ENCODE results near the gene COL11A2. TPM values are rescaled to one million over a fixed set of nuclear protein-coding genes. Genes with fewer than 3 reads are reported as not detected.

The COL11A2 gene
- total and polyA plus RNA-seq, 2 of the 13 experiments (the other 11 are each of a cell fraction or from before 2014, with no cell fraction given), result 0.55 TPM

- no peak for TF ChIP-seq ZNF609 (CRISPR knock-in tag; IDR thresholded peaks at IDR 0.05; ENCODE audit: borderline replicate concordance)
- TF ChIP-seq SNAPC2 (CRISPR knock-in tag; IDR thresholded peaks at IDR 0.05), result no peak
- no peak for TF ChIP-seq PAF1 (CRISPR knock-in tag; IDR thresholded peaks at IDR 0.05)
- TF ChIP-seq FIP1L1 (IDR thresholded peaks at IDR 0.05; ENCODE audit: borderline replicate concordance, insufficient read depth, low read depth, low read length), result no peak
- no peak for TF ChIP-seq CREM (IDR thresholded peaks at IDR 0.05)
- no peak for TF ChIP-seq CREM (CRISPR knock-in tag; IDR thresholded peaks at IDR 0.05)
- TF ChIP-seq HMGXB4 (CRISPR knock-in tag; IDR thresholded peaks at IDR 0.05; ENCODE audit: borderline replicate concordance in 1 of 2, low read depth in 1 of 2), result peak; percentile 89 to 92
- 0 out of 2 replicates have a peak, but pooled peaks have one; percentile 14 for TF ChIP-seq KLF13 (CRISPR knock-in tag; IDR thresholded peaks at IDR 0.05)
- no peak for TF ChIP-seq ZNF7 (CRISPR knock-in tag; IDR thresholded peaks at IDR 0.05)
- TF ChIP-seq ZSCAN29 (CRISPR knock-in tag; conservative IDR thresholded peaks at IDR 0.05), result peak; percentile 90; the same call in 1 of the 2 replicates
- no peak for TF ChIP-seq ZSCAN12 (CRISPR knock-in tag; IDR thresholded peaks at IDR 0.05)
- TF ChIP-seq U2AF1 (optimal IDR thresholded peaks at IDR 0.05; ENCODE audit: low read depth, low read length), result no peak
- no peak for TF ChIP-seq ZNF343 (CRISPR knock-in tag; IDR thresholded peaks at IDR 0.05)
- TF ChIP-seq SCMH1 (CRISPR knock-in tag; IDR thresholded peaks at IDR 0.05; ENCODE audit: borderline replicate concordance), result no peak
- TF ChIP-seq ZNF232 (CRISPR knock-in tag; IDR thresholded peaks at IDR 0.05; ENCODE audit: borderline replicate concordance), result no peak
- 0 out of 2 replicates have a peak, but pooled peaks have one; percentile 75 for TF ChIP-seq ZNF414 (CRISPR knock-in tag; IDR thresholded peaks at IDR 0.05)
- no peak for TF ChIP-seq CEBPZ (IDR thresholded peaks at IDR 0.05; ENCODE audit: low read length)
Observed at GRCh38 chr6:33161354-33162331, 30.6 kb downstream of the COL11A2 start (continued).
